CD14-positive monocyte (primary cell): ENCODE results near the gene PHLDA3. TPM values are rescaled to one million over a fixed set of nuclear protein-coding genes. Genes with fewer than 3 reads are reported as not detected.

Experiments used
- DNase-seq, 3 donors: peaks; one replicate each; pipeline ENCODE4 v3.0.0-alpha.2; 2011 to 2022
- H2AFZ ChIP-seq: 2 replicates; pipeline ENCODE4 v1.6.0; 2012; ENCODE audit warnings: mild to moderate bottlenecking, low read depth, low read length, inconsistent platforms; ENCODE audit not compliant: insufficient read depth, poor library complexity, severe bottlenecking
- H3K27ac ChIP-seq, 2 donors: 1 replicate in 1 of 2; 2 replicates in 1 of 2; pipeline ENCODE4 v1.5.1; 2012 to 2013; ENCODE audit warnings: low read length in 2 of 2, control low read depth in 1 of 2, inconsistent platforms in 1 of 2, low read depth in 1 of 2, mild to moderate bottlenecking in 1 of 2
- H3K27me3 ChIP-seq, 2 donors: one replicate each; pipeline versions ENCODE4 v1.6.0 to v1.6.1; 2011 to 2013; ENCODE audit warnings: low read length in 2 of 2; ENCODE audit not compliant: control insufficient read depth in 2 of 2, insufficient read depth in 2 of 2
- H3K36me3 ChIP-seq, 2 donors: replicated peaks in 1 of 2; 1 replicate in 1 of 2; 2 replicates in 1 of 2; pipeline versions ENCODE4 v1.5.1 to v1.6.1; 2012 to 2013; ENCODE audit warnings: low read length in 2 of 2, control low read depth in 1 of 2, inconsistent platforms in 1 of 2, mild to moderate bottlenecking in 1 of 2; ENCODE audit not compliant: insufficient read depth in 2 of 2, control insufficient read depth in 1 of 2
- H3K4me1 ChIP-seq, 2 donors: 1 replicate in 1 of 2; 2 replicates in 1 of 2; pipeline versions ENCODE4 v1.5.1 to v1.6.1; 2012 to 2013; ENCODE audit warnings: low read length in 2 of 2, control low read depth in 1 of 2, inconsistent platforms in 1 of 2, mild to moderate bottlenecking in 1 of 2, moderate library complexity in 1 of 2; ENCODE audit not compliant: insufficient read depth in 2 of 2, control insufficient read depth in 1 of 2
- H3K4me2 ChIP-seq: replicated peaks from 2 replicates; pipeline ENCODE3; 2012; ENCODE audit warnings: low read length, moderate library complexity, mild to moderate bottlenecking; ENCODE audit not compliant: poor library complexity, severe bottlenecking; ENCODE audit errors: extremely low read depth
- H3K4me3 ChIP-seq, 3 experiments: fragments of 200-600 bp in 1 of 3; sonication (generic) in 1 of 3; replicated peaks in 1 of 3; 1 replicate in 2 of 3; 2 replicates in 1 of 3; pipeline ENCODE4 v1.5.1; 2011 to 2013; ENCODE audit warnings: low read length in 3 of 3, mild to moderate bottlenecking in 3 of 3, control low read depth in 2 of 3, low read depth in 2 of 3, inconsistent platforms in 1 of 3, moderate library complexity in 1 of 3
- H3K79me2 ChIP-seq: 2 replicates; pipeline ENCODE4 v1.6.0; 2012; ENCODE audit warnings: mild to moderate bottlenecking, control low read depth, inconsistent platforms, low read length, moderate library complexity; ENCODE audit not compliant: insufficient read depth
- H3K9ac ChIP-seq: 2 replicates; pipeline ENCODE4 v1.6.0; 2017; ENCODE audit warnings: low read length, mild to moderate bottlenecking; ENCODE audit not compliant: insufficient read depth, poor library complexity, severe bottlenecking
- H3K9me3 ChIP-seq, 2 donors: replicated peaks in 1 of 2; 1 replicate in 1 of 2; 2 replicates in 1 of 2; pipeline versions ENCODE4 v1.5.1 to v1.6.1; 2012 to 2013; ENCODE audit warnings: low read length in 2 of 2, control low read depth in 1 of 2; ENCODE audit not compliant: control insufficient read depth in 1 of 2, insufficient read depth in 1 of 2
- H4K20me1 ChIP-seq: 2 replicates; pipeline ENCODE4 v1.6.0; 2012; ENCODE audit warnings: mild to moderate bottlenecking, low read length, control low read depth, moderate library complexity; ENCODE audit not compliant: insufficient read depth
- H3K27ac Mint-ChIP-seq, 7 donors: one replicate each; pipeline ENCODE4 v1.8.0; 2020; ENCODE audit warnings: mild to moderate bottlenecking in 7 of 7, mixed read lengths in 7 of 7, moderate library complexity in 6 of 7, inconsistent platforms in 2 of 7
- H3K27me3 Mint-ChIP-seq, 3 donors: one replicate each; pipeline ENCODE4 v1.8.0; 2021 to 2022; ENCODE audit warnings: low read depth in 3 of 3, mild to moderate bottlenecking in 3 of 3, mixed read lengths in 3 of 3, moderate library complexity in 3 of 3, inconsistent platforms in 1 of 3
- H3K36me3 Mint-ChIP-seq, 2 donors: one replicate each; pipeline ENCODE4 v1.8.0; 2020; ENCODE audit warnings: mixed read lengths in 2 of 2, inconsistent platforms in 1 of 2, mild to moderate bottlenecking in 1 of 2
- H3K4me1 Mint-ChIP-seq: one replicate; pipeline ENCODE4 v1.8.0; 2020; ENCODE audit warnings: mild to moderate bottlenecking, mixed read lengths
- H3K4me3 Mint-ChIP-seq, 2 donors: one replicate each; pipeline ENCODE4 v1.8.0; 2020; ENCODE audit warnings: mild to moderate bottlenecking in 2 of 2, mixed read lengths in 2 of 2, moderate library complexity in 1 of 2
- H3K9me3 Mint-ChIP-seq, 7 donors: one replicate each; pipeline ENCODE4 v1.8.0; 2020 to 2022; ENCODE audit warnings: mixed read lengths in 7 of 7, mild to moderate bottlenecking in 6 of 7, moderate library complexity in 6 of 7, inconsistent platforms in 2 of 7
- CTCF ChIP-seq: fragments of 200-600 bp; IDR thresholded peaks from one replicate; pipeline ENCODE4 v1.8.0; 2022; ENCODE audit warnings: antibody characterized with exemption, mild to moderate bottlenecking
- WGBS: methylation state at CpG from one replicate; pipeline ENCODE4 v1.1.5; 2013; ENCODE audit warnings: missing lambda C conversion rate; ENCODE audit not compliant: insufficient coverage; 5-methylcytosine and 5-hydroxymethylcytosine counted together
- intact Hi-C, 2 donors: fragments of 100-400 bp; cut with micrococcal nuclease; formaldehyde crosslinking; loops; one replicate each; pipeline versions ENCODE4 v1.15.0 to v1.15.1; 2023
- polyA plus RNA-seq, 3 donors: library from polyadenylated mRNA; depleted of rRNA in 1 of 3; unstranded in 2 of 3; stranded (reverse) in 1 of 3; fragments of 300-500 nt in 2 of 3; fragments of >200 nt in 1 of 3; fragmentation: Illumina TruSeq in 2 of 3; gene quantifications; 1 replicate in 2 of 3; 2 replicates in 1 of 3; pipeline ENCODE4 v1.2.3, GENCODE V29; 2012 to 2021

Gene PHLDA3
- polyA plus RNA-seq, 3 donors = 0.08 TPM; not detected in 2

GRCh38 chr1:201481761-201482493 lies 12.9 kb upstream of the PHLDA3 start:
- intact Hi-C loops = loop anchor here (1.0 to 2.0 kb wide), 2 partner anchors 31 kb away; no protein-coding TSS in a partner anchor
- Histone ChIP-seq H3K36me3 (peaks cover 34 to 45% of the 10 kb centered on the region in 2 donors), H3K27ac (no peak overlapping the region), H3K9me3 (no peaks in the 10 kb centered on the region), H3K9ac (no peak overlapping the region), H3K79me2 (no peaks in the 10 kb centered on the region), H3K27me3 (peaks cover 0 to 12% of the 10 kb centered on the region in 2 donors), H3K4me1 (peaks cover 25 to 26% of the 10 kb centered on the region in 2 donors), H2AFZ (peak overlapping the region; percentile 79), H3K4me2 (peak overlapping the region; percentile 79), H4K20me1 (no peaks in the 10 kb centered on the region), H3K4me3 (peak overlapping the region in 1 of 3 experiments; percentile 77)
- Mint-ChIP-seq H3K9me3 (peaks cover 0 to 4% (median 0%) of the 10 kb centered on the region in 7 donors), H3K4me1 (peaks cover 28% of the 10 kb centered on the region), H3K36me3 (peaks cover 39 to 44% of the 10 kb centered on the region in 2 donors), H3K27me3 (peaks cover 12 to 18% (median 15%) of the 10 kb centered on the region in 3 donors), H3K27ac (peak overlapping the region in 1 of 7 donors; percentile 70), H3K4me3 (peak overlapping the region; percentile 81 to 89)
- DNase-seq = peak; percentile 68 to 77 (median 73)
- peak; percentile 97 for TF ChIP-seq CTCF
- 4% methylated on average over 32 of the region's 35 CpGs for WGBS

- Histone ChIP-seq H2AFZ (peak overlapping the region; percentile 65), H4K20me1 (no peaks in the 10 kb centered on the region), H3K4me2 (peak overlapping the region; percentile 79), H3K79me2 (no peaks in the 10 kb centered on the region), H3K27me3 (peaks cover 0 to 12% of the 10 kb centered on the region in 2 donors), H3K4me1 (peaks cover 31 to 34% of the 10 kb centered on the region in 2 donors), H3K4me3 (peak overlapping the region; percentile 42 to 77 (median 46)), H3K9me3 (no peaks in the 10 kb centered on the region), H3K9ac (no peak overlapping the region), H3K36me3 (peaks cover 27 to 36% of the 10 kb centered on the region in 2 donors), H3K27ac (no peak overlapping the region)
- peaks cover 12 to 24% (median 16%) of the 10 kb centered on the region in 3 donors for H3K27me3 Mint-ChIP-seq
- DNase-seq = no peak
- peak overlapping the region in 5 of 7 donors; percentile 4 to 85 (median 68) for H3K27ac Mint-ChIP-seq
- peaks cover 32% of the 10 kb centered on the region for H3K4me1 Mint-ChIP-seq
- peak overlapping the region; percentile 81 to 89 for H3K4me3 Mint-ChIP-seq
- H3K9me3 Mint-ChIP-seq = peaks cover 0 to 4% (median 0%) of the 10 kb centered on the region in 7 donors
- WGBS = under 1% methylated on average over 16 of the region's 17 CpGs
- intact Hi-C loops = no loop called here
- peaks cover 30 to 35% of the 10 kb centered on the region in 2 donors for H3K36me3 Mint-ChIP-seq
- TF ChIP-seq CTCF = no peak
These were observed 12.0 kb upstream of the PHLDA3 start for GRCh38 chr1:201481004-201481380.
